ENCODE results near the gene COQ7.

DNA sequence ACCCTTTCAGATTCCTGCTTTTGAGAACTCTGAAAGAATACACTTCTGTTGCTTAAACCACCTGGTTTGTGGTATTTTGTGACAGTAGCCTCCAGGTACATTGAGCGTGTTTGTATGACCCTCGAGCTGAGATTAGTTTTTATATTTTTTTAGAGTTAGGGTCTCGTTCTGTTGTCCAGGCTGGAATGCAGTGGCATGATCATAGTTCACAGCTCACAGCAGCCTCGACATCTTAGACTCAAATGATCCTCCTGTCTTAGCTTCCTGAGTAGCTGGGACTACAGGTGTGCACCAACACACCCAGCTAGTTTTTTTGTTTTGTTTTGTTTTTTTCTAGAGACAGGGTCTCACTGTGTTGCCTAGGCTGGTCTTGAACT, 41.9 kb downstream of the COQ7 start:
- TF ChIP-seq, protein P1, sequence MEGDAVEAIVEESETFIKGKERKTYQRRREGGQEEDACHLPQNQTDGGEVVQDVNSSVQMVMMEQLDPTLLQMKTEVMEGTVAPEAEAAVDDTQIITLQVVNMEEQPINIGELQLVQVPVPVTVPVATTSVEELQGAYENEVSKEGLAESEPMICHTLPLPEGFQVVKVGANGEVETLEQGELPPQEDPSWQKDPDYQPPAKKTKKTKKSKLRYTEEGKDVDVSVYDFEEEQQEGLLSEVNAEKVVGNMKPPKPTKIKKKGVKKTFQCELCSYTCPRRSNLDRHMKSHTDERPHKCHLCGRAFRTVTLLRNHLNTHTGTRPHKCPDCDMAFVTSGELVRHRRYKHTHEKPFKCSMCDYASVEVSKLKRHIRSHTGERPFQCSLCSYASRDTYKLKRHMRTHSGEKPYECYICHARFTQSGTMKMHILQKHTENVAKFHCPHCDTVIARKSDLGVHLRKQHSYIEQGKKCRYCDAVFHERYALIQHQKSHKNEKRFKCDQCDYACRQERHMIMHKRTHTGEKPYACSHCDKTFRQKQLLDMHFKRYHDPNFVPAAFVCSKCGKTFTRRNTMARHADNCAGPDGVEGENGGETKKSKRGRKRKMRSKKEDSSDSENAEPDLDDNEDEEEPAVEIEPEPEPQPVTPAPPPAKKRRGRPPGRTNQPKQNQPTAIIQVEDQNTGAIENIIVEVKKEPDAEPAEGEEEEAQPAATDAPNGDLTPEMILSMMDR (IDR thresholded peaks at IDR 0.05; ENCODE audit: low read length), result no peak
- TF ChIP-seq EZH2 (IDR thresholded peaks at IDR 0.05; ENCODE audit: borderline replicate concordance, low read length), result no peak

All from OCI-LY1 (cell line).